C1 segment of cervical spinal cord (tissue), 14 donors: ENCODE results near the gene TNFRSF14.
"Not testable (repeated sequence)": the region's sequence is repeated elsewhere in the genome, so short reads cannot be mapped to it uniquely, and the experiment has no call there.

Source experiments
- DNase-seq, 14 donors: peaks; one replicate each; lab custom pipeline; 2025; lab: John Stamatoyannopoulos, UW

TNFRSF14 gene

GRCh38 chr1:2566101-2567045, 10.2 kb downstream of the TNFRSF14 start:
- DNase-seq, result no peak

GRCh38 chr1:2567083-2567679, 11.0 kb downstream of the TNFRSF14 start:
- no peak for DNase-seq

DNA sequence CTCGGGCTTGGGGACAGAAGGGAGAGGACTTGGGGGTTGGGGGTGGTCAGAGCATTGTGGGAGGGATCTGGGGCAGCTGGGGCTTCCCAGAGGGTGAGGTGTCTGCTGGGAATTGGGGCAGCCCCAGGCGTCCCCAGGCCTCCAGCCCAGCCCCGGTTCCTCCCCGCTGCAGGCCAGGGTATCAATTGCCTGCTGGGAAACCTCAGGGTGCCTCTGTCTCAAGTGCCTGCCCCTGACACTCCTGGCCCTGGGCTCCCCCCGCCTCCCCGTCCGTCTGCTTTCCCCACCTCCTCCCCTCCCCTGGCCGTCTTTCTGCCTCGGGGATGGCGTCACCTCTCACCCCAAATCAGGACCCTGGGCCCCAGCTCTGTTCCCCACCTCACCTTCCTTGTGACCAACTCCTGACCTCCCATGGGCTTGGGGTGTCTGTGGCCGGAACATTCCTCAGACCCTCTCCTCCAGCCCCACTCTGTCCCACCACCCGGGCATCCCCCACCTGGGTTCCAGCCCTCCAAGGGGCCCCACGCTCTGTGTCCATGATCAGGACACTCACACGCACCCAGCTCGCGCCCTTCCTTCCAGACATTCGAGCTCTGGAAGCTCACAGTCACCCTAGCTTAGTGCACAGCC, 12.1 kb downstream of the TNFRSF14 start:
- not testable (repeated sequence) for DNase-seq

DNA sequence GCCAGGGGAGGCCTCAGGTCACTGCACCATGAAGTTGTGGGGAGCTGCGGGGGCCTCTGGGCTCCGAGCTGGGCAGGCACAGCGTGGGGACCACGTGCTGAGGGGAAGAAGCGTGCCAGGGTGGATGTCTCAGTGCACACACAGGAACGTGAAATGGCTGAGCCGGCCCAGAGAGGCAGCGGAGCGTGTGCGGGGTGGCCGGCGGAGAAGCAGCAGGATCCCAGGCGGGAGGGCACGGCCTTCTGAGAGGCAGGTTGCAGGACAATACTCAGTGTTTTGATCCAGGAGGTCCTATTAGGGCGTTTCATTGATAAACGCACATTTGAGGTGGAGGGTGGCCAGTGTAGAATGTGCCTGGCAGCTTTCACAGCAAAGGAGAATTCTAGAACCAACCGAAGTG, 12.9 kb downstream of the TNFRSF14 start:
- no peak for DNase-seq

DNA sequence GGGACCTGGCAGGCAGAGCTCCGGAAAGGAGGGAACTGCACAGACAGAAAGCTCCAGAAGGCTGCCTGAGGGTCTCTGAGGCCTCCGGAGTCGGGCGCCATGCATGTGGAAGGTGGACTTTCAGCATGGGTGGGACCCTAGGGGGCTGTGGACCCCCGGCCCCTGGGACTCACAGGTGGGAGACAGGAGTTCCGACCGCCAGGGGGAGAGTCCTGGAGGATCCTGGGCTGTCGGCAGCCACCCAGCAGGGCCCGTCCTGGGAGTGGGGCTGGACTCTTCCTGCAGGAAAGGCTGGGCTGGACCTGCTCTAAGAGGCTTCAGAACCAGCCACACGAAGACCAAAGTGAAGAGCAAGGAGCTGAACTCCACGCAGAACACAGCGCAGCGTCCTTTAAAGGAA, 13.5 kb downstream of the TNFRSF14 start:
- DNase-seq, result not testable (repeated sequence)

GRCh38 chr1:2570332-2570731, 14.2 kb downstream of the TNFRSF14 start:
- peak in 1 of 14 donors; percentile 56 for DNase-seq

DNA sequence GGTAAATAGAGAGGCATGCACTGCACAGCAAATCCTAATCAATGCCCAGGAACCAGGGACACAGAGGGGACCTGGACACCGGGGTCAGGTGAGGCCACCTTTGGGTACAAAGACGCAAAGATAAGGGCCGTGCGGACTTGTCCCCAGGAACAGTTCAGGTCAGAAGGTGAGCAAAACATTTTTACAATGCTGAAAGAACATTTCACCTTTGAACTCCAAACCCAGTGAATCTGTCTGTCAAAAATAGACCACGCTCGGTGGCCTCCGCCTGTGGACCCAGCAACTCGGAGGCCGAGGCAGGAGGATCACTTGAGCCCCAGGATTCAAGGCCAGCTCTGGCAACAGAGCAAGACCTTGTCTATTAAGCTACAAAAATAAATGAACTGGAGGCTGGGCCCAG, 15.2 kb downstream of the TNFRSF14 start:
- no peak for DNase-seq

DNA sequence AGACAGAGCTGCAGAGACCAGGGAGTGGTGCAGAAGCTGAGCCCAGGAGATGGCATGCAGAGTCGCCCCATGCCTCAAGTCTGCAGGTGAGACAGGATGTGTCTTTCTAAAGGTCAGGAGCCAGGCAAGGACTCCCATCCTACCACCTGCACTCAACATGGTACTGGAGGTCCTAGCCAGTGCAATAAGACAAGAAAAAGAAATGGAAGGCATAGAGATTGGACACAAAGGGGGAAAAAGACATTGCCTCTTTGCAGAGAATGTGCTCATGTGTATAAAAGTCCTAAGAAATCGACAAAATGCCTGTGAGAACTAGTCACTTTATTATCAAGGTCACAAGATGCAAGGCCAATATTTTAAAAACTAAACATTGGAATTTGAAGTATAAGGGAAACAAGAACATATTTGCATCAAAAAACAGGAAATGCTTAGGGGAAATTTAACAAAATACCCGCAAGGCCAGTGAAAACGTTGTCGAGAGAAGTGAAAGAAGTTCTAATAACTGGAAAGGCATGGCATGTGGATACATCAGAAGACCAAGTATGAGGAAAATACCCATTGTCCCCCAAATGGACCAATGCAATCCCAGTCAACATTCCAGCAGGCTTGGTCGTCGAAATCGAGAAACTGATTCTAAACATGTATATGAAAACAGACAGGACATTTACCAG, 17.2 kb downstream of the TNFRSF14 start:
- no peak for DNase-seq

DNA sequence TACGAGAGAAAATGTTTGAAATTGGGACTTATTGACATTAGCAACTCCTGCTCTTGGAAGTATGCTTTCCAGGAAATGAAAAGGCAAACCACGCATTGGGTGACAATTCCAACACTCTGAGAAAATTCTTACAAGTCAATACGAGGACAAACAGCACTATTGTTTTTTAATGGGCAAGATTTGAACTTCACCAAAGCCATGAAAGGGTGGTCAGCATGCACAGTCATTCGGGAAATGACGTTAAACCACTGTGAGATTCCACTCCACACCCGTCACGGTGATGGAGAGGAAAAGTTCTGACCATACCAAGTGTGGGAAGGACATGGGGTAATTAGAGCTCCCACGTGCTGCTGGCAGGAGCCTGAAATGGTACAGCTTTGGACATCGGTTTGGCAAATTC, 18.2 kb downstream of the TNFRSF14 start:
- DNase-seq, result no peak

DNA sequence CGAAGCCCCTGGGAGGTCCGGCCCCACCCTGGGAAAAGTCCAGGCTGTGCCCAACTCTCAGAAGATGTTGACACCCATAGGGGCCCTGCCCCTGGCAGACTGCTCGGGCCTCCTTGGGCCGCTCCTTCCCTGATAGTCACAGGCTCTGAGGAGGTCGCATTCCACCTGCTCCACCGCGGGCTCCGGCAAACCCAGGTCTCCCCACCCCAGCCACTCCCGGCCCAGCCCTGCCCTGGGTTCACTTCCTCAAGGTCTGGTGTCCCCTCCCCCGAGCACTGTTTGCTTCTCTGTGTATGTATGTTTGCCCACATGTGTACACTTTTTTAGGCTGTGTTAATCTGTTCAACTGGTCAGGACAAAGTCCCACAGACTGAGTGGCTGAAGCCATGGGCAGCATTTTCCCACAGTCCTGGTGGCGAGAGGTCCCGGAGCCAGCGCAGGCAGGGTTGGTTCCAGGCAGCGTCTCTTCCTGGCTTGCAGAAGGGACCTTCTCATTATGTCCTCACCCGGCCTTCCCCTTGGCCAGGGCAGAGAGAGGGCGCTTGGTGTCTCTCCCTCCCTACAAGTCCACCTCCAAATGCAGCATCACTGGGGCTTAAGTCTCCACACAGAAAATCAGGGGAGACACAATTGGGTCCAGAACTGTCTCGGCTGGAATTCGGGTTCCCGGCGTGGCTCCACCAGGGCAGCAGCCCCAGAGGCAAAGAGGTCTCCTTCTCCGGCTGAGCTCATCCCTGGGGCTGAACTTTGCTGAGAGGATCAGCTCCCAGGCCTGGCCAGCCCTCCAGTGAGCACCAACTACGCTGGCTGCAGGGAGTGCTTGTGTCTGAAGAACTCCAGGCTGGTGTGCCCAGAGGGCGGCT, 19.9 kb downstream of the TNFRSF14 start:
- no peak for DNase-seq

DNA sequence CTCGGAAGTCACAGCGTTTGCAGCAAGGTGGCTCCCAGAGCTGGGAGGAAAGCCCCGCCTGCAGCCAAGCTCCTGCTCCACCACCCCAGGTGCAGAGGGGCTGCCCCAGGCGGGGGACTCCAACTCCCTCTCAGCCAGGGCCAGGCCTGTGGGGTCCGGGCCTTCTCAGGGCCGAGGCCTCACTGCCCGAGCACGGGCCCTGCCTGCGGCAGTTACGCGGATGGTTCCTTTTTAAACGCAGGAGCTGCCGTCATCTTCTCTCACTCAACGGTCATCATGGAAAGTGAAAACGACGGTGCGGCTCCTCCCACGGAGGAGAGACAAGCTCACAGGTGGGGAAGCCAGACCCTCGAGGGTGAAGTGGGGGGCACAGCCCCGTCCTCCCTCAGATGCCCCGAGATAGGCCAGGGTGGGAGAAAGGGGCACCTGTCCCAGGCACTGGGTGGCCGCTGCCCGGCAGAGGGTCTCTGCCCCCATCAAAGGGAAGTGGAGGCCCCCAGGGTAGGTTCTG, 21.4 kb downstream of the TNFRSF14 start:
- DNase-seq, result not testable (repeated sequence)

- no peak for DNase-seq
Observed at GRCh38 chr1:2578758-2579118, 22.6 kb downstream of the TNFRSF14 start.

GRCh38 chr1:2580691-2581090, 24.5 kb downstream of the TNFRSF14 start:
- DNase-seq, result no peak

DNA sequence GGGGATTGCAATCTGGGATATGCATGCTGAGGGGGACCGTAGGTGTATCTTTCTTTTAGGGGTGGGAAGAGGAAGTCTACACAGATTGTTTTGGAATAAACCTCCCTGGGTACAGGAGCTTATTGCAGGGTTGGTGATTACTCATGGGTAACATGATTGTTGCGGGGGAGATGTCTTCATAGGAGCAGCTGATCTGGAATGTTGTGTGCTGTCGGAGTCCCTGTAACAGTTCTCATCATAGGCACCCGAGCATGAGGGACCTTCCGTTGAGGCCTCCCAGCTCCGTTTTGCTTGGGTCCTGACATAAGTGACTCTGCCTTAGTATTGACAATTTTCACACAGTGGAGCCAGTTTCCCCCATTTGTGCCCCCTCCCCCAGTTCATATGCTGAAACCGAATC, 26.2 kb downstream of the TNFRSF14 start:
- DNase-seq, result no peak

GRCh38 chr1:2583331-2583791, 27.2 kb downstream of the TNFRSF14 start:
- no peak for DNase-seq

DNA sequence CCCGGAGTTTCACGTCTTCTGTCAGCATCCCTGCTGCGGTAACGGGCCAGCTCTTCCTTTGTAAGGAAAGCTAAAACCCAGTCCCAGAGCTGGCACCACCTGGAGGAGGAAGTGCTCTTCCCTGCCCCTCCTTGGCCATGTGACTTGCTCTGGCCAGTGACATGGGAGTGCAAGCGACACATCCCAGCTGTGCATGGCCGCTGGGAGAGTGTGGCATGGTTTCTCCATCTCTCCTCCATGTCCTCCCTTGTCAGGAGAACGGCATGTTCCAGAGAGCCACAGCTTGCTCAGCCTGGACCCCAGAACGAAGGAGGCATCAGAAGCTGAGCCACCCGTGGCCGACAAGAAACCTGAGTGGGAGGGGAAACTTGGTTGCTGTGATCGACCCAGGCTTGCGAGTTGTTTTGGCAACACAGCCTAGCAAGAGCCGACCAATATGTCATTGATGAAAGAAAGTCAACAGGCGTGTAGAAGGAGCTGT, 27.7 kb downstream of the TNFRSF14 start:
- DNase-seq, result no peak

DNA sequence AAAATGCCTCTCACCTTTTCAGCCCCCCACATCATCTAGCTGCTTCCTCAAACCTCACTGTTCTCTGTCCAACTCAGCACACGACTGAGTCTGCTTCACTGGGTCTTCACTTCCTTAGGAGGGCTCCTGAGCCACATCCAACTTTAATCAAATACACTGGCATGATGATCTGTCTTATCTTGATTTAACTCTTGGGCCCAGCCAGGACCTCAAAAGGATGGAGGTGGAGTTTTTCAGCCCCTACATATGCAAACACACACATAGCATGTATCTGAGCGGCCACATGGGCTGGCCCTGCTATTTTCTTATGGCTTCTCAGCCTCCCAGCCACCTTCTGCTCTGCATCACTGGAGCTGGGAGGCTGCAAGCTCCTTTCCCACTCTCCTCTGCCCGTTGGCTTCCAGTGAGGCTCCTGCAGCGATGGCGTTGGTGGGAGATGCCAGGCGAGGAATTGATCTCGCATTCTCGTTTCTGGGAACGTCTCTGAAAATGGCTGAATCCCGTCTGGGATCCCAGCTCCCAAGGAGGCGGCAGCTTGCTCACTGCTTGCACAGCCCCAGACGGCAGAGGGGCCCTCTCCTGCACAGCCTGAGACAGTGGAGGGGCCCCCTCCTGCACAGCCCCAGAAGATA, 28.6 kb downstream of the TNFRSF14 start:
- no peak for DNase-seq

GRCh38 chr1:2585318-2586092, 29.3 kb downstream of the TNFRSF14 start:
- peak in 13 of 14 donors; percentile 10 to 75 (median 54) for DNase-seq
